GM21447 (cell line): Measurements from ENCODE around the gene SURF4.
"Not testable (repeated sequence)": the region's sequence is repeated elsewhere in the genome, so short reads cannot be mapped to it uniquely, and the experiment has no call there.

Source experiments
- ATAC-seq: cut with Tn5 transposase; IDR thresholded peaks from one replicate; pipeline ENCODE4 v1.9.1; 2021; ENCODE audit not compliant: unreplicated experiment

SURF4 gene

DNA sequence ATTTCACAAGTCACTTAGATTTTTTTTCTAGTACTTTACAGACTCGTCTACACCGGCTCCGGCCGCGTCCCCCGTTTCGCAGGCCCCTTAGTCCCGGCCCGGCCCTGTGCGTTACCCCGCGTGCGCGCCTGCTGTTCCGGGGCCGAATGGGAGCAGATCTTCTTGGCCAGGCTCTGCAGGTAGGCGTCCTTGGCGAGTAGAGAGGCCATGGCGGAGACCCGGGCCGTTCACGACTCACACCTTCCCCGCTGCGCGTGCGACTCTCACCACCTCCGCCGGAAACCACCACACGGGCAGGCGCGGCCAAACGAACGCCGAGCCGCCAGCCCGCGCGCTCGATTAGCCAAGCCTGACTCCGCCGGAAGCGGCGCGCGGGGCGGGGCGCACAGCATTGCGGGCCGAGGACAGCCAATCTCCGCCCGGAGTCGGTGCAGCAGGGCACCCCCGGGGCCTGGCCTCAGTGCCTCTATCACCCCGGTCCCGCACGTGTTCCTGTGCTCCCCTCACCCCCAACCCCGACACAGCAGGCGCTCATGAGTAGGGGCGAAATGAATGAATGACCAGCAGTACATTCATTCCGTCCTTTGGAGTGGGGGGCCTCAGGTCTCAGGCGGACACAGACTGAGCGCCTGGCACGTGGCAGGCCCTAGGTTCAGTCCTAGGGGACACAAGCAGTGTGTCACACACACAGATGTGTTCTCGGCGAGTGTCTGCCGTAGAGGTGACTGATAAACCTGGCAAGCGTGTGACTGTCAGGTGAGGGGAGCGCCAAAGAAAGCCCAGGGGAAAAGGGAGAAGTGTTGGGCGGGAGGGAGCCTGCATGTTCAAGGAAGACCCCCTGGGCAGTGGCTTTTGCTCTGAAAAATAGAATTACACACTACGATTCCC lies 39.7 kb downstream of the SURF4 start, which contains the start of gene SURF6:
Gene SURF6 (minus strand): TSS at position 265 of the 888 bp plus-strand sequence. CDS start 56 bp downstream, at position 209.
- ATAC-seq = peak; percentile 82

- not testable (repeated sequence) for ATAC-seq
Measured at GRCh38 chr9:133334888-133335287, 41.0 kb downstream of the SURF4 start.

GRCh38 chr9:133334161-133334560 lies 41.7 kb downstream of the SURF4 start:
- no peak for ATAC-seq

- ATAC-seq = no peak
Measured at GRCh38 chr9:133333566-133333965, 42.3 kb downstream of the SURF4 start.

- ATAC-seq = no peak
Measured at GRCh38 chr9:133333011-133333410, 42.8 kb downstream of the SURF4 start.

DNA sequence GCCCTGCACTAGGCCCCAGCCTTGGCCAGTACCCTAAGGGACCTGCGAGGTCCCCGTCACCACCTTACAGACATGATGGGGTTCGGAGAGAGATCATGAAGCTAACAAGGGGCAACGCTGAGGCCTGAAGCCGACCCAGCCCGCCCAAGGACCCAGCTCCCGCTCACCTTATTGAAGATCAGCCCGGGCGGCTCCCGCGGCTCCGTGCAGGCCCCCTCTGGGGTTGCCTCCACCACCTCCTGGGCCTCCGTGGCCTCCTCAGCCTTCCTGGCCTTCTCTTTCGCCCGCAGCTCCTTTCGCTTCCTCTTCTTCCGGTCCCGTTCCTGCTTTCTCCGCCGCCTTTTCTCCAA lies 43.5 kb downstream of the SURF4 start:
- no peak for ATAC-seq

- no peak for ATAC-seq
Measured at GRCh38 chr9:133331641-133332380, 44.0 kb downstream of the SURF4 start.

- ATAC-seq = no peak
Measured at GRCh38 chr9:133331221-133331620, 44.6 kb downstream of the SURF4 start.

DNA sequence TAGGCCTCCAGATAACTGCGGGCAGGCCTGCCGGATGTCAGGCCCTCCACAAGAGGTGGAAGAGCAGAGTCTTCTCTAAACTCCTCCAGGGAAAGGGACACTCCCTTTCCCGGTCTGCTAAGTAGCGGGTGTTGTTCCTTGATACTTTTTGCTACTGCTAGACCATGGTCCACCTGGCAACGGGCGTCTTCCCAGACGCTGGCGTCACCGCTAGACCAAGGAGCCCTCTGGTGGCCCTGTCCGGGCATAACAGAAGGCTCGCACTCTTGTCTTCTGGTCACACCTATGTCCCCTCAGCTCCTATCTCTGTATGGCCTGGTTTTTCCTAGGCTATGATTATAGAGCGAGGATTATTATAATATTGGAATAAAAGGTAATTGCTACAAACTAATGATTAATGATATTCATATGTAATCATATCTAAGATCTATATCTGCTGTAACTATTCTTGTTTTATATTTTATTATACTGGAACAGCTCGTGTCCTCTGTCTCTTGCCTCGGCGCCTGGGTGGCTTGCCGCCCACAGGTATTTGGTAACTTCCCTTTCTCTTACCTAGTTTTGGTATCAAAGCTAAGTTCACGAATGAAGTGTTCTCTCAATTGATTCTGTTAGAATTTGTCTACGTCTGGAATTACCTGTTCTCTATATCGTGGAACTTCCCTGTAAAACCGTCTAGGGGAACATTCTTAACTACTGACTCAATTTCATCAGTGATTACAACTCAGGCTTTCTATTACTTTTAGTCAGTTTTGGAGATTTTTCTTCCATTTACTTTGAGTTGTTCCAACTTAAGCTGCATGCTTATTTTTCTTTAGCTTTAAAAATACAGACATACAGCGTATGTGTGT lies 46.3 kb downstream of the SURF4 start:
- not testable (repeated sequence) for ATAC-seq

- no peak for ATAC-seq
Measured at GRCh38 chr9:133327834-133328484, 47.9 kb downstream of the SURF4 start.

DNA sequence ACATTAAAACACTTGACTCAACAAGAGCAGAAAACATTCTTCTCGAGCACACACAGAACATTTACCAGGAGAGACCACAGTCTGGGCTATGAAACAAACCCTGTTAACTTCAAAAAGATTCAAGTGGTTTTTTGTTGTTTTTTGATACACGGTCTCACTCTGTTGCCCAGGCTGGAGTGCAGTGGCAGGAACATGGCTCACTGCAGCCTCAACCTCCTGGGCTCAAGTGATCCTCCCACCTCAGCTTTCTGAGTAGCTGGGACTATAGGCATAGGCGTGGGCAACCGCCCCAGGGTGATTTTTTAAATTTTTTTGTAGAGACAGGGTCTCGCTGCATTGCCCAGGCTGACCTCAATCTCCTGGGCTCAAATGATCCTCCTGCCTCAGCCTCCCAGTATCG lies 48.8 kb downstream of the SURF4 start:
- not testable (repeated sequence) for ATAC-seq

GRCh38 chr9:133323991-133324703 lies 51.7 kb downstream of the SURF4 start:
- ATAC-seq = no peak

DNA sequence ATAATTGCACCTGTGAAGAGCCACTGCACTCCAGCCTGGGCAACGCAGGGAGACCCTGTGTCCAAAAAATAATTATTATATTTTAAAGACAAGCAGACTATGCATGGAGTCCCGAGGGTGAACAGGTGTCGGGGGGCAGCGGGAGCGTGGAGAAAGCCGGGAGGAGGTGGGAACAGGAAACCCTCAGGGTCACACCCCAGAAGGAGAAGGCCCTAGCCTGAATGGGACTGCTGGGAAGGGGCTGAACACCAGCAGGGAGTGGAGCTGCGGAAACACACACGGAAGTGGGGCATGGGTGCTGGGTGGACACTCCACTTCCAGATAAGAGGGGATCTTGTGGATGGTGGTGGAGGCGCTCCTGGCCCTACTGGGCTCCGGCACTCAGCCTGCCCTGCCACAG lies 52.6 kb downstream of the SURF4 start:
- ATAC-seq = no peak

DNA sequence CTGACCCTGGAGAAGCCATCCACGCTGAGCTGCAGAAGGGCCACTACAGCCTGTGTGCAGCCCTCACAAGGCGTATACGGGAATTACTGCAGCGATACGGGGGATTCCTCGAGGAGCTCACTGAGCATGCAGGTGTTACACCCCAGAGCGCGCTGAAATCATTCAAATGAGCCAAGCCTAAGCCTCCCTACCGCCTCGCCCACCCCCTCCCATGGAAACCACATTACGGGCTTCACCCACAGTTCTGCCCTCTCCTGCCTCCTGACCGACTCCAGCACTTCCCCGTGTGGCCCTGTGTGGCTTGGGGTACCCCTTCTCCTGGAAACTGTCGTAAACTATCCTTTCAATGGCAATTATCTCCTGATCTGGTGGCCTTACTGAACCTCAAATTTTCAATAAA lies 53.2 kb downstream of the SURF4 start:
- ATAC-seq = no peak

DNA sequence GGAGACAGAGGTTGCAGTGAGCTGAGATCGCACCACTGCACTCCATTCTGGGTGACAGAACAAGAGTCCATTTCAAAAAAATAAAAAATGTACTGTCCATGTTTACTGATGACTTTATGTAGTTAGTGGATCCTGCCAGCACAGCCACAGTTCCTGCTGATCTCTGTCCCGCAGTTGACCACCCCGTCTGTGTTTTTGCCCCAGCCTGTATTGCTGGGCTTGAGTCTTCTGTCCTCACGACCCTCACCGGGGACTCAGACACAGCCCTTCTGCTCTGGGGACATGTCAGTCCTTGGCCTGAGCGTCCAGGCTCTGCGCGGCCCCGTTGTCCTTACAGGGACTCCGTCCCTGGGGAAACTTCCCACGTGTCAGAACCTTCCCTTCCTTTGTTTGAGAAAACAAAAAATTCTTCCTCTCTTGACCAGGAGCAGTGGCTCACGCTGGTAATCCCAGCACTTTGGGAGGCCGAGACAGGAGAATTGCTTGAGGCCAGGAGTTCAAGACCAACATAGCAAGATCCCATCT lies 54.4 kb downstream of the SURF4 start:
- ATAC-seq = no peak

DNA sequence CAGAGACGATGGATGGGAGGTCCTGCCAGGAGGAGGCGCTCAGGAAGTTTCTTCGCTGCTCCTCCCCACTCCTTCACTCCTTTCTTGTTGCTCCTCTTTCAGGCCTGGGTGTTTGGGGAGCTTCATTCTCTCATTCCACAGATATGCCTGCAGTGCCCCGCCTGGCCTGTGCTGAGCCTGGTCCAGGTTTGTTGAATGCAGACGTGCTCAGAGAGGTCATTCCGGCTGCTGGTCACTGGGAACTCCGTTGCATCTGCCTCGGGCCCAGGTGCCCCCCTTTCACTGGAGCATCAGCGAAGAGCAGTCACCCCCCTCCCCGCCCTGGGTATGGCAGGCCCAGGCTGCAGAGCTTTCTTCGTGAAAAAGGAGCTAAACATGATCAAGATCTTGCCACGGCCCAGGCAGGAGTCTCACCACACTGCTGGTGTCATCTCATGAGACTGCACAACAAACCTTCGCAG lies 55.4 kb downstream of the SURF4 start:
- no peak for ATAC-seq

GRCh38 chr9:133317551-133317950 lies 58.3 kb downstream of the SURF4 start:
- not testable (repeated sequence) for ATAC-seq

DNA sequence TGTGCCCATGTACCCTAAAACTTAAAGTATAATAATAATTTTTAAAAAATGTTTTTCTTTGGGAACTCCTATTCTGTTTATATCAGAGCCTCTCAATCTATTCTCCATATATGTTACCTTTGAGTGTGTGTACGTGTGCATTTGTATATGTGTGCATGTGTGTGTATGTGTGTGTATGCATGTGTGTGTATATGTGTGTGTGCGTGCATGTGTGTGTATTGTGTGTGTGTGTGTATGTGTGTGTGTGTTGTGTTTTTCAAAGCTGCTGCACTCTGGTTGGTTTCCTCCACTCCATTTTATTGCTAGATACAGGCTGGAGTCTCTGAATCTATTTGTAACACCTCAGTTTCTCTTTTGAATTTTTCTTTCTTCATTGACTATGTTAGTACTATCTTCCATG lies 59.9 kb downstream of the SURF4 start:
- ATAC-seq = no peak
